ENCODE results near the gene TMEM181. TPM values are rescaled to one million over a fixed set of nuclear protein-coding genes. Genes with fewer than 3 reads are reported as not detected.

The TMEM181 gene
- total RNA-seq, 3 donors from 2014 or later: 17.0 to 29.3 (median 28.5) TPM

- Histone ChIP-seq H3K27ac (no peak overlapping the region), H3K4me1 (no peaks in the 10 kb centered on the region), H3K27me3 (no peaks in the 10 kb centered on the region), H3K9me3 (no peaks in the 10 kb centered on the region), H3K4me3 (no peak overlapping the region), H3K36me3 (no peaks in the 10 kb centered on the region)
- no peak for TF ChIP-seq POLR2A (IDR thresholded peaks at IDR 0.05)
- TF ChIP-seq CTCF (IDR thresholded peaks at IDR 0.05): peak in 2 of 3 donors; percentile 23 to 36
- intact Hi-C loops (cut with DNase I; ENCODE audit: low total_unique reads): no loop called here
- no peak for DNase-seq (ENCODE audit: low spot score in 2 of 2)
Measured at GRCh38 chr6:158661156-158661685, 101.3 kb downstream of the TMEM181 start.

- TF ChIP-seq CTCF (IDR thresholded peaks at IDR 0.05): no peak
- no peak for TF ChIP-seq POLR2AphosphoS5 (IDR thresholded peaks at IDR 0.05)
- no peak for TF ChIP-seq POLR2A (IDR thresholded peaks at IDR 0.05)
- Histone ChIP-seq H3K27me3 (no peaks in the 10 kb centered on the region), H3K4me3 (peak overlapping the region; percentile 17 to 38 (median 36)), H3K36me3 (no peaks in the 10 kb centered on the region), H3K4me1 (no peaks in the 10 kb centered on the region), H3K27ac (peak overlapping the region; percentile 81 to 86), H3K9me3 (no peaks in the 10 kb centered on the region)
- no peak for DNase-seq (ENCODE audit: low spot score in 2 of 2)
- intact Hi-C loops (cut with DNase I; ENCODE audit: low total_unique reads): no loop called here
Measured at GRCh38 chr6:158662607-158662953, 102.7 kb downstream of the TMEM181 start.

GRCh38 chr6:158662954-158663624 is 103.2 kb downstream of the TMEM181 start:
- TF ChIP-seq POLR2AphosphoS5 (IDR thresholded peaks at IDR 0.05) (no peak), POLR2A (IDR thresholded peaks at IDR 0.05) (no peak)

GRCh38 chr6:158663625-158664165 is 103.8 kb downstream of the TMEM181 start:
- Histone ChIP-seq H3K36me3 (no peaks in the 10 kb centered on the region), H3K9me3 (no peaks in the 10 kb centered on the region), H3K4me3 (peak overlapping the region; percentile 17 to 38 (median 36)), H3K4me1 (no peaks in the 10 kb centered on the region), H3K27ac (peak overlapping the region; percentile 81 to 86), H3K27me3 (no peaks in the 10 kb centered on the region)
- DNase-seq (ENCODE audit: low spot score in 2 of 2): peak in 1 of 2 donors; percentile 57
- TF ChIP-seq CTCF (IDR thresholded peaks at IDR 0.05): no peak
- TF ChIP-seq POLR2A (IDR thresholded peaks at IDR 0.05): no peak
- TF ChIP-seq POLR2AphosphoS5 (IDR thresholded peaks at IDR 0.05): peak in 1 of 3 donors; percentile 31
- intact Hi-C loops (cut with DNase I; ENCODE audit: low total_unique reads): no loop called here

More at GRCh38 chr6:158662954-158663624, 103.2 kb downstream of the TMEM181 start:
- Histone ChIP-seq H3K4me1 (no peaks in the 10 kb centered on the region), H3K27ac (peak overlapping the region; percentile 81 to 86), H3K4me3 (peak overlapping the region; percentile 17 to 38 (median 36)), H3K36me3 (no peaks in the 10 kb centered on the region), H3K27me3 (no peaks in the 10 kb centered on the region), H3K9me3 (no peaks in the 10 kb centered on the region)
- intact Hi-C loops (cut with DNase I; ENCODE audit: low total_unique reads): no loop called here
- no peak for DNase-seq (ENCODE audit: low spot score in 2 of 2)

GRCh38 chr6:158665332-158665731 is 105.4 kb downstream of the TMEM181 start:
- H3K4me1 ChIP-seq: no peaks in the 10 kb centered on the region
- H3K9me3 ChIP-seq: no peaks in the 10 kb centered on the region
- no peaks in the 10 kb centered on the region for H3K27me3 ChIP-seq
- TF ChIP-seq POLR2AphosphoS5 (IDR thresholded peaks at IDR 0.05) (no peak), CTCF (IDR thresholded peaks at IDR 0.05) (no peak), POLR2A (IDR thresholded peaks at IDR 0.05) (no peak)
- no peak for DNase-seq (ENCODE audit: low spot score in 2 of 2)
- no peaks in the 10 kb centered on the region for H3K36me3 ChIP-seq
- H3K4me3 ChIP-seq: no peak overlapping the region
- peak overlapping the region in 1 of 2 donors; percentile 38 for H3K27ac ChIP-seq
- intact Hi-C loops (cut with DNase I; ENCODE audit: low total_unique reads): no loop called here

Measured in breast epithelium (tissue), 4 donors.